HG02798 (cell line): ENCODE measurements around the gene FZD4.
"Not testable (repeated sequence)": the region's sequence is repeated elsewhere in the genome, so short reads cannot be mapped to it uniquely, and the experiment has no call there.

Experiments used
- ATAC-seq: cut with Tn5 transposase; IDR thresholded peaks from one replicate; pipeline ENCODE4 v1.9.1; 2021; ENCODE audit warnings: mild to moderate bottlenecking; ENCODE audit not compliant: unreplicated experiment, poor library complexity

The FZD4 gene

DNA sequence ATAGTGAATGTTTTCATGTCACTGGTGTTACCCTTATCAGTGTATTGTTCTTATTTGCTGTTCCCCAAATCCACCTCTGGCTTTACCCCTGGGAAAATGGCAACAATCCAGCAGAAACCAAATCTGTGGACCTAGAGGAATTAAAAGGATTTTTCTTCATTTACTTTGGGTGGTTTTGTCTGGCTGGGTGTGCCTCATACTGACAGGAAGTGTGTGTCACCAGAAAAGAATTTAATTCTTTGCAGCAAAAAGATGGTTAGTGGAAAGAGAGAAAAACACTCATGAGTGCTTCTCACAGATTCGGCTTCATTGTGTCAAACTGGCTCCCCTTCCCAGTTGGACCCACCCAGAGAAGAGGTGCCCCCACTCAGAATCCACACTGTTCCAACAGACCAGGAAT lies 38.9 kb downstream of the FZD4 start:
- no peak for ATAC-seq

DNA sequence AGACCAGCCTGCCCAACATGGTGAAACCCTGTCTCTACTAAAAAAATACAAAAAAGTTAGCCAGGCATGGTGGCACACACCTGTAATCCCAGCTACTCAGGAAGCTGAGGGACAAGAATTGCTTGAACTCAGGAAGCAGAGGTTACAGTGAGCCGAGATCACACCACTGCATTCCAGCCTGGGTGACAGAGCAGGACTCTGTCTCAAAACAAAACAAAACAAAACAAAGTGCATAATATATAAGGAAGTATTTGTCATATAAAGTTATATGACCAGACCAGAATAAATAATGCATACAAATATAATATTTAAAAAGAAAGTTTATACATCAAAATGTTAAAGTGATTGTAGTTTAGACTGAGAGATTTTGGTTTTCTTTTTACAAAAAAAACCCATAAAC lies 39.3 kb downstream of the FZD4 start:
- not testable (repeated sequence) for ATAC-seq

DNA sequence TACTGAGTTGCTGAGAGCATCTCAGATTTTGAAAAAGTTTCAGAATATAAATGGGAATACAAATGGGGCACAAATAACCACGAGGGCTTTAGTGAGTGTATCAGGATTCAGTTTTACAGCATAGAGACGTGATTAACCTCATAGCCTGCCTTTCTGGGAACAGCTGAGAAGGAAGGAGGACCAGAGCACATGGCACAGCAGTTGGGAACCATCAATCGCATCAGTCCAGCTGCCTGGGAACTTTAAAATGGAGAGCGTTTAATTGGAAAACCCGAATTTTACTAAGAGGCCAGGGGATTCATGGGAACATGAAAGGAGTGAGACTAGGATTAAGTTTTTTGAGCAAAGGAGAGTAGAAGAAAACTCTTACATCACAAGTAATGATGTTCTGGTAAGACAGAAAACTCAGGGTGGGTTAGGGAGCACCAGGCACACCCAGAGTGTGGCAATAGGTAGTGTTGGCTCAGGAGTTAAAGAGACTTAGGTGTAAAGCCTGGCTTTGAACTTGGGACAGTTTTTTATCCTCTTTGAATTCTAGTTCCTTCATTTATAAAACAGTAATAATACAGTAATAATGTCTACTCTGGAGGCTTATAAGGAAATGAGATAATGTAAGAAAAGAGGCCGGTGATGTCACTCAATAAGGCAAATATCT lies 40.2 kb downstream of the FZD4 start:
- no peak for ATAC-seq

DNA sequence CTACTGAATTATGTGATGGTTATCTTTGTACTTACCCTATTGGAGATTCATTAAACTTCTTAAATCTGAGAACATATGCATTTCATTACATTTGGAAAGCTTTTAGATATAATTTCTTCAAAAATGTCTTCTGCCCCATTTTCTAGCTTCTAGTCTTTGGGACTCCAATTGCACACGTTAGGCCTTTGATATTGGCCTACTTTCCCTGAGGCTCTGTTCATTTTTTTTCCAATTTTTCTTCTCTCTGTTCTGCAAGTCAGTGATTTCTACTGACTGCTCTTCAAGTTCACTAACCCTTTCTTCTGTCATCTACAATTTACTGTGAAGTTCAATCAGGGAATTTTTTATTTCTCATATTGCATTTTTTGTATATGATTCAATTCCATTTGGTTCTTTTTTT lies 43.0 kb downstream of the FZD4 start:
- no peak for ATAC-seq

DNA sequence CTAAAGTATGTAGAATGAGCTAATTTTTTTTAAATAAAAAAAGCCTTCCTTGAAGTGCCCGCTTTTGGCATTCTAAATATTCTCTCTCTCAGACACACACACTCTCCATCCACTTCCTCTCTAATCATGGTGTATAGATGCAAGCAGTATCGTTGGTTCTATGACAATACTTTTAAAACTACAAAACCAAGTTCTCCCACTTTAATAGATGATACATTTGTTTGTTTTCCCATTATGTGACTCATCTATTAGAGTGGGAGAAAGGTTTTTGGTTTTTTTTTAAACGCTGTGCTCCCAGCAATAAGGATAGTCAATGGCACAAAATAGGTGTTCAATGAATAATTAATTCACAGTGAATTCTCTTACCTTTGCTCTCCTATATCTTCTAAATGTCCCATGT lies 44.6 kb downstream of the FZD4 start:
- ATAC-seq, result no peak

DNA sequence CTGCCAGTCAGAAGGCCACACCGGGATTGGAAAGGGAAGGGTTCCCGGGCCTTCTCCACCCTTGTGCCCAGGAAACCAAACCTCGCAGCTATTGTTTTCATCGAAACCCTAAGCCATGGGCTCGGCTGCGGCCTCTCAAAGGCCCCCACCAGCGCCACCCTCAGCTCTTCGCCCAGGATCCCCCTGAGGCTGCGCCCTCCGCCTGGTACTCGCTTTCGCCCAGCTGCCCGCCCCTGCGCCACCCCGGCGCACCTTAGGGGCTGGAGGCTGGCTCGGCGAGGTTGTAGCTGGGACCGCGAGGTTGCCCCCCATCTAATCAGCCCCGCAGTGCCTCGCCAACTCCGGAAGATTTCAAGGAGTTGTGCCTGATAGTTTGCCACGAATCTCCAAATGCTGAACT lies 49.0 kb downstream of the FZD4 start:
- ATAC-seq, result no peak

DNA sequence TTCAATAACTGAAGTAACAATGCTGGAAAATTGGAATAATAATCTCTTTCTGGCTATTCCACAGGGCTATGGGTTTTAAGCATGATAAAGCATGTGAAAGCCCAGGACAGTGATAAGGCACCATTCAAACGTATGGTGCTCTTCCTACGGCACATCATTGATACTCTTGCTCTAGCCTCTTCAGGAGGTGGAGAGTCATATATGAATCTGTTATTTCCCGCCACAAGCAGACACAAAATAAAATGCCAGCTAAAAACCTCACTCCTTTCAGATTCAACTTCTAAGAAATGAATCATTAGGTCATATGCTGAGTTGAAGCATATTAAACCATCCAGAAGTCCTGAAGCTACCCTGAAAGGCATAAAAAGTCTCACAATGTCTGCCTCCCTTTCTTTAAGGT lies 49.9 kb downstream of the FZD4 start:
- no peak for ATAC-seq

DNA sequence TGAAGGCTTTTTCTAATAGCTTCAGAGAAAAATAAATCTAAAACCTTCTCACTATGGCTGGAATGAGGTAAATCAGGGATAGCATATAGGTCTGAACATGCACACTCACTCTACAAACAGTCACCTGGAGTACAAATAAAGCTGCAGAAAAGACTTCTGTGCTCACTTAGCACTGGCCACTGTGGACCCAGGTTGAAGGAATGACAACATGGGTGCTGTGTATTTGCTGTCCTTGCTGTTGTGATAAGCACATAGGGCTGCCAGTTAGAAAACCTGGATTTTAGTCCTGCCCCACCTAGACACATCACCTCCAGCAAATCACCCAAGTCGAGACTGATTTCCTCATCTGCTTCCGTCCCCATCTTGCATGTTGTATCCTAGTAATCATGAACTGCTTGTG lies 51.2 kb downstream of the FZD4 start:
- no peak for ATAC-seq

DNA sequence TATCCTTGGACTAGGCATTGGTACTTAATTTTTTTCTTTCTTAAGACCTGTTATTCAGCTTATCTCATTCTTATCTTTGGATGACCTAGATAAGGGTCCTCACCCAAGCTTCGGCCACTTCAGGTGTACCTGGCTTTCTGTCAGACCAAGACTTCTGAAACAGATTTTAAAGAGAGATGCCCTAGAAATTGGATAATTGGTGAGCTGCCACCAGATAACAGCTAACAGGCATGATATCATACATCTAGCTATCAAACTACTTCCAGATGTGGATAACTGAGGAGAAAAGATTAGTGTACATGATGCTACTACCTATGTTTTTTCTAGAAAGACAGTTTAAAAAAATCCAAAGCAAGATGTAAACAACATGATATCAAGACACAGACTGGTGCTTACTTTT lies 52.9 kb downstream of the FZD4 start:
- ATAC-seq, result no peak

DNA sequence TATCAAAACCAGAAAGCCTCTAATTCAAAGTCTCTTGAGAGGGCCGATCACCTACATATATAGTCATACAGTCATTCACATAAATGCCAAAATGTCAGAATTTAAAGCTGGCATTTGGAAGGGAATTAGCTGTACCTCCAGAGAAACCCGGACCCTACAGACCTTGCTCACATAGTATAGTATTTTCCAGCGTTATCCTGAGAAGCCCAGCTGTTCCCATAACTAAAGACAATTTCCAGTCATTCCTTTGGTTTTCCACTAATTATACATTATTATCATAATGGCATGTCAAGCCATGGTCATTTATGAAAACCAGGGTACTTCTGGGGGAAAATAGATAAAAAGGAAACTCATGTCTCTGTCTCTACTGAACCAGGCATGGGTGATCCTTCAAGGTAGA lies 53.6 kb downstream of the FZD4 start:
- ATAC-seq, result no peak

DNA sequence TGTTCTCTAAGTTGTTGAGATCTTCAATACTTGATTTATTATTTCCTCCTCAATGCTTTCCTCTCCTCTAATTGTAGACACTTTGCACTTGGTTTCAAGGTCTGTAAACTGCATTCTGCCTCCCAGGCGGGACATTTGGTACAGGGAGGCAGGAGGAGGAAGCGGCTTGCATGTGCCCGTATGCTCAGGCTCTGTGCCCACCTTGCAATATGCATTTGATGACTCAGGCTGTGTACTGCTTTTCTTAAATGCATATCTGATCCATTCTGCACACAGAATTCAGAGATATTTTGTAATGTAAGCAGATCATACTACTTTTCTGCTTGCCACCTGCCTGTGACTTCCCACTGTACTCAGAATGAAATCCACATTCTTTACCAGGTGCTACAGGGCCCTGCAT lies 55.0 kb downstream of the FZD4 start:
- no peak for ATAC-seq

DNA sequence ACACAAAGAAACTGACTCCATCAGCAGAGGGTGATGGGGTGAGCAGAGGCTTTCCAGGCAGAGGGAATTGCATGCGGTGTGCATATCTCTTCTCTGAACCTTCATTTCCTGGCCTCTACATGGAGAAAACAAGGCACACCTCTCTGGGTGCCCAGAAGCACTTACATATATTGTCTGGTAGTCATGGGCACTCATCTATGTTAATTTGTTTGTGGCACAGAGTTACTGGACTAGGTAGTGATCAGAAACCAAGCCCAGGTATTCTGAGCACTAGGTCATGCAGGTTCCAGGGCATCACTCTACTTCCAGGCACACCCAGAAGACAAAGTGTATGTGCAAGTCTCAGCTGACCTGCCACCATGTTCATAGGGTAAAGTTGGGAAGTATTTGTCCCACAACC lies 56.5 kb downstream of the FZD4 start:
- ATAC-seq, result no peak

DNA sequence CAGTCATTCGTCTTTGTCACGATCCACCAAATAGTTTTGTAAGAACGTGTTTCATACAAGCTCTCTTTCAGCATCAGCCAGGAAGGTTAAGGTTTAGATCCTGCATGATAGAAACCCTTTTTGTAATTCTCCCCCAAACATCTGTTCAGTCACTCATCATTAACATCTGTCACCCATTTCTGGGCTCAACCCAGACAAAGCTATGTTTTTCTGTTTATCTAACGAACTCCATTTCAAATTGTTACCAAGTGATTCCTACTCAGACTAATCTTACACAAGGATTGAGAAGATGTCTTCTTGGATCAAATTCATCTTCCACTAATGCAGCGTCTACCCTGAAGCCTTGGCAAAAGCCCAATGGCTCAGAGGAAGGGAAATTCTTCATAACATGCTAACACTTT lies 58.8 kb downstream of the FZD4 start:
- no peak for ATAC-seq
